GM21528 (cell line): ENCODE data around the gene ODAD3.
"Not testable (repeated sequence)": the region's sequence is repeated elsewhere in the genome, so short reads cannot be mapped to it uniquely, and the experiment has no call there.

Source experiments
- ATAC-seq: cut with Tn5 transposase; IDR thresholded peaks from one replicate; pipeline ENCODE4 v1.9.1; 2021; ENCODE audit warnings: mild to moderate bottlenecking, moderate library complexity; ENCODE audit not compliant: unreplicated experiment, low FRiP score

Gene ODAD3

GRCh38 chr19:11379269-11379845, 55.6 kb downstream of the ODAD3 start:
- ATAC-seq, result not testable (repeated sequence)

DNA sequence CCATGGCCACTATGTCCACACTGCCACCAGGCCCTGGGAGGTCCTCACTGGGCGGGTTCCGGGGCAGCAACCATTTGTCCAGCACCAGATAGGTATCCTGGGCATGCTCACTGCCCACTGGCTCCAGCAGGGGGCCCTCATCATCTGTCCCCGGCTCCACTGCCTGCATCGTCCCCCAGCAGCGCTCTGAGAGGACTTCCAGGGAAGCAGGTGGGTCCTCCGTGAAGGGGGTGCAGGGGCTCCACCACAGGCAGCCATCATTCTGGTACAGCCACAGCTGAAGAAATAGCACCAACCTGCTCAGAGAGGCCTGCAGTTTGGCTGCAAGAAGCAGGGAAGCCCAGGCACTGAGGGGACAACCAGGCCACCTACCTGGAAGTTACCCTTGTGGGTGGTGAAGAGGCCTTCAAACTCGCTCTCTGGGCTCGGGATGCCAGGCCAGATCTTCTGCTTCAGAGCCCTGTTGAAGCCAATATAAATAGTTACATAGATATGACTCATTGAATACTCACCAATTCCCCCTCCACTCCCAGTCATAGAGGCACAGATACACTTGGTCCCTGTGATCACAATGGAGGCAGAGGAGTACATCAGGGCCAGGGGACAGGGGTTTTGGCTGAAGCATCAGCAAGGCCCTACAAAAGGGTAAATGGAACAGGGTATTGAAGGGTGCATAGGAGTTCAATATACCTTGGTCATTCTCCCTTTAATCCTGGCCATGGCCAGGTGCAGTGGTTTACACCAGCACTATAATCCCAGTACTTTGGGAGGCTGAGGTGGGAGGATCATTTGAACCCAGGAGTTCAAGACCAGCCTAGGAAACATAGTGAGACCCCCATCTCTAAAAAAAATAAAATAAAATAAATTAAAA, 56.4 kb downstream of the ODAD3 start:
- no peak for ATAC-seq

GRCh38 chr19:11377756-11378155, 57.2 kb downstream of the ODAD3 start:
- no peak for ATAC-seq

DNA sequence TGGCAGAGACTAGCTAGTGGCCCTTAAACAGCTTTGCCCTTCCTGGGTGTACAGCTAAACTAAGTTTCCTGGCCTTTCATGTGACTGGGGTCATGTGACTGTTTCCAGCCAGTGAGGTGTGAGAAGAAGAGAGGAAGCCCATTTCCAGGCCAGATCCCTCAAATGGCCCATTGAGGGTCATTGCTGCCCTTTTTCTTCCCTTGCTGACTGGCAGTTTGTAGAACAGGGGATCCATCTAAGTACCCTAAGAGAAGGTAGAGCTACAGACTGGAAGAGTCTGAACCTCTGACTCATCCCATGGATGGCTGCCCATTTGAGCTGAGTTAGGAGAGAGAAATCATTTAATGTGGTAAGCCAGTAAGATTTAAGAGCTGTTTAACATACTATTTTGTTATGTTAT, 57.7 kb downstream of the ODAD3 start:
- ATAC-seq, result no peak

DNA sequence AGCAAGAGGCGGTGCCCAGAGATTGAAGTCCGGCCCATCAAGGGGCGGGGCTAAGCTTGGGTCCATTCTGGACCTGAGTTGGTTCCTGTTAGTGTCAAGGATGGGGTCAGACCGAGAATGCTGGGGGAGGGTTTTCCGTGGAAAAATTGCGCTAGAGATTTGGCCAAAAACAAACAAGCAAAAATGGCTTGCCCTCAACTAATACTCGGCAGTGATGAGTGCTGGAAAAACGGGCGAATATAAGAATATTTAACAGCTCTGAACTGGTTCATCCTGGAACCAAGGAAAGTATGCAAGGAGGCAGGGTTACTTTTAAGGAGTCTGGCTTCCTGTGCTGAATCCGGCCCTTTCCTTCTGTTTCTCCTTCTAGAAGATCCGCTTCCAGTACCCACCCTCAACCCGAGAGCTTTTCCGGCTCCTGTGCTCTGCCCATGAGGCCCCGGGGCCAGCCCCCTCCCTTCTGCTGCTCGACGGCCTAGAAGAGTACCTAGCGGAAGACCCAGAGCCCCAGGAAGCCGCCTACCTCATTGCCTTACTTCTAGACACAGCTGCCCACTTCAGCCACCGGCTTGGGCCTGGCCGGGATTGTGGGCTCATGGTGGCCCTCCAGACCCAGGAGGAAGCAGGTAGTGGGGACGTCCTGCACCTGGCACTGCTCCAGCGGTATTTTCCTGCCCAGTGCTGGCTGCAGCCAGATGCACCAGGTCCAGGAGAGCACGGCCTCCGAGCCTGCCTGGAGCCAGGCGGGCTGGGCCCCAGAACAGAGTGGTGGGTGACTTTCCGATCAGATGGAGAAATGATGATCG, 59.6 kb downstream of the ODAD3 start:
- ATAC-seq, result no peak

- peak; percentile 86 for ATAC-seq
Measured at GRCh38 chr19:11374433-11375142, 60.3 kb downstream of the ODAD3 start, which contains the start of gene SWSAP1. TSS of gene SWSAP1 (plus strand) at chr19:11374666. CDS start at chr19:11374681, 15 bp downstream.

DNA sequence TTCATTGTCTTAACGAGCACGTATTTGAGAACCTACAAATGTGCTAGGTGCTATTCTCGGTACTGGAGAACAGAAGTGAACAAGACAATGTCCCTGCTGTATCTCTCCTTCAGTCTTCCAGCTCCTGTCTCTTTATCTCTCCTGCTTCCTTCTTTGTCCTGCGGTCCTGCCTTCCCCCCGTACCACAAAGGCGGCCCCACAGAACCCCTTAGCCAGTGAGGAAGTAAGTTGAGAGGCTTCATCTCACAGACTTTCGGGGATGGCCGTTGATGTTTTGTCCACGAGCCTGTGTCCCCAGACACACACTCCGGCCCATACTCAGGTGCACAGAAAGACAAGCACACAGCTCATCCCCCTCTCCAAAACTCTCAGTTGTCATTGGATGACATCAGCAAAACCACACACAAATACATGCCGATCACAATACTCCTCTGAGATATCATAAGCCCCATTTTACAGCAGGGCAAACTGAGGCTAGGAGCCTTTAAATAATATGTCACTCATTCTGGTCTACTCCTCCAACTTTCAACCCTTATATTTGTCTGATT, 61.0 kb downstream of the ODAD3 start:
- ATAC-seq, result no peak

GRCh38 chr19:11373166-11373884, 61.6 kb downstream of the ODAD3 start:
- ATAC-seq, result no peak

- ATAC-seq, result no peak
Measured at GRCh38 chr19:11370744-11371143, 64.2 kb downstream of the ODAD3 start.
